ENCODE measurements around the gene MOSMO.
"Not testable (repeated sequence)": the region's sequence is repeated elsewhere in the genome, so short reads cannot be mapped to it uniquely, and the experiment has no call there.

The MOSMO gene

DNA sequence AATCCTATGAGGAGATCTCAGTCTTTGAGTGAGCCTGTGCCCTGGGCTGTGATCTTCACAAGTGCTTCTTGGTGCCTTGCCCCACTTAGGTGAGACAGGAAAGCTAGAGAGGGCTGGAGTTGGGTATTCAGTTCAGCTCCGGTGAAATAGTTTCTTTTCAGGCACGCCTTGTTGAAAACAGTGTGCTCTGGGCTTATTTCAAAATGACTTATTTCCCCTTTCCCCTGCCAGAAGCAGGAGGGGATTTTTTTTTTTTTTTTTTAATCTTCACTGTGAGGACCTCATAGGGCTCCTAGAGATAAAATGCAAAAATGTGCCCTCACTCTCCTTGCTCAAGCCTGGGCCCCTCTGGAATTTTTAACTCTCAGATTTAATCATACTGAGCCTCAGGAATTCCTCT lies 27.2 kb downstream of the MOSMO start:
- no peaks in the 10 kb centered on the region for H3K9me3 ChIP-seq
- H3K36me3 ChIP-seq = peaks cover 0 to 11% (median 0%) of the 10 kb centered on the region in 3 donors
- no peaks in the 10 kb centered on the region for H3K27me3 ChIP-seq
- intact Hi-C loops (cut with DNase I; ENCODE audit: low total_unique reads) = no loop called here
- no peak for DNase-seq
- H3K4me3 ChIP-seq = no peak overlapping the region
- no peaks in the 10 kb centered on the region for H3K4me1 ChIP-seq
- H3K27ac ChIP-seq = no peak overlapping the region
- TF ChIP-seq, protein P1, sequence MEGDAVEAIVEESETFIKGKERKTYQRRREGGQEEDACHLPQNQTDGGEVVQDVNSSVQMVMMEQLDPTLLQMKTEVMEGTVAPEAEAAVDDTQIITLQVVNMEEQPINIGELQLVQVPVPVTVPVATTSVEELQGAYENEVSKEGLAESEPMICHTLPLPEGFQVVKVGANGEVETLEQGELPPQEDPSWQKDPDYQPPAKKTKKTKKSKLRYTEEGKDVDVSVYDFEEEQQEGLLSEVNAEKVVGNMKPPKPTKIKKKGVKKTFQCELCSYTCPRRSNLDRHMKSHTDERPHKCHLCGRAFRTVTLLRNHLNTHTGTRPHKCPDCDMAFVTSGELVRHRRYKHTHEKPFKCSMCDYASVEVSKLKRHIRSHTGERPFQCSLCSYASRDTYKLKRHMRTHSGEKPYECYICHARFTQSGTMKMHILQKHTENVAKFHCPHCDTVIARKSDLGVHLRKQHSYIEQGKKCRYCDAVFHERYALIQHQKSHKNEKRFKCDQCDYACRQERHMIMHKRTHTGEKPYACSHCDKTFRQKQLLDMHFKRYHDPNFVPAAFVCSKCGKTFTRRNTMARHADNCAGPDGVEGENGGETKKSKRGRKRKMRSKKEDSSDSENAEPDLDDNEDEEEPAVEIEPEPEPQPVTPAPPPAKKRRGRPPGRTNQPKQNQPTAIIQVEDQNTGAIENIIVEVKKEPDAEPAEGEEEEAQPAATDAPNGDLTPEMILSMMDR (IDR thresholded peaks at IDR 0.05) = no peak

GRCh38 chr16:22043882-22044281 lies 36.0 kb downstream of the MOSMO start:
- intact Hi-C loops (cut with DNase I; ENCODE audit: low total_unique reads); H3K4me3 ChIP-seq; H3K27me3 ChIP-seq; H3K36me3 ChIP-seq; H3K27ac ChIP-seq; H3K4me1 ChIP-seq; H3K9me3 ChIP-seq; DNase-seq: not testable (repeated sequence)

- H3K36me3 ChIP-seq; H3K4me3 ChIP-seq; intact Hi-C loops (cut with DNase I; ENCODE audit: low total_unique reads); DNase-seq; H3K27ac ChIP-seq; H3K9me3 ChIP-seq; H3K27me3 ChIP-seq; H3K4me1 ChIP-seq: not testable (repeated sequence)
These were observed 38.0 kb downstream of the MOSMO start for GRCh38 chr16:22045888-22046287.

- no peak overlapping the region for H3K4me3 ChIP-seq
- H3K36me3 ChIP-seq = no peaks in the 10 kb centered on the region
- TF ChIP-seq, protein P1 (IDR thresholded peaks at IDR 0.05) = no peak
- intact Hi-C loops (cut with DNase I; ENCODE audit: low total_unique reads) = no loop called here
- no peak overlapping the region for H3K27ac ChIP-seq
- H3K27me3 ChIP-seq = no peaks in the 10 kb centered on the region
- no peak for DNase-seq
- H3K4me1 ChIP-seq = no peaks in the 10 kb centered on the region
- no peaks in the 10 kb centered on the region for H3K9me3 ChIP-seq
These were observed 43.1 kb downstream of the MOSMO start for GRCh38 chr16:22050963-22051362.

GRCh38 chr16:22052980-22053379 lies 45.1 kb downstream of the MOSMO start:
- H3K27ac ChIP-seq = no peak overlapping the region

GRCh38 chr16:22053921-22054341 lies 46.0 kb downstream of the MOSMO start:
- Histone ChIP-seq H3K4me1 (no peaks in the 10 kb centered on the region), H3K4me3 (no peak overlapping the region), H3K27me3 (no peaks in the 10 kb centered on the region), H3K27ac (no peak overlapping the region), H3K36me3 (no peaks in the 10 kb centered on the region), H3K9me3 (no peaks in the 10 kb centered on the region)
- no peak for DNase-seq
- TF ChIP-seq, protein P1 (IDR thresholded peaks at IDR 0.05) = no peak
- intact Hi-C loops (cut with DNase I; ENCODE audit: low total_unique reads) = no loop called here

More at GRCh38 chr16:22052980-22053379, 45.1 kb downstream of the MOSMO start:
- Histone ChIP-seq H3K36me3 (no peaks in the 10 kb centered on the region), H3K4me3 (no peak overlapping the region), H3K4me1 (no peaks in the 10 kb centered on the region), H3K27me3 (no peaks in the 10 kb centered on the region), H3K9me3 (no peaks in the 10 kb centered on the region)
- intact Hi-C loops (cut with DNase I; ENCODE audit: low total_unique reads) = no loop called here
- TF ChIP-seq, protein P1 (IDR thresholded peaks at IDR 0.05) = no peak
- DNase-seq = no peak
